GM12892 (cell line): ENCODE data around the gene GH2.

Source experiments
- DNase-seq: peaks from one replicate; pipeline ENCODE4 v3.0.0; 2011; ENCODE audit not compliant: insufficient read length
- FAIRE-seq: peaks from 2 replicates; lab custom pipeline; 2011; peaks lifted over from hg19 to GRCh38; lab: Jason Lieb, UNC
- POLR2A ChIP-seq: IDR thresholded peaks from 2 replicates; pipeline ENCODE4 v1.6.1; 2011; ENCODE audit warnings: low read depth, low read length, control low read depth
- POLR2AphosphoS5 ChIP-seq: IDR thresholded peaks from 2 replicates; pipeline ENCODE4 v1.6.1; 2011; ENCODE audit warnings: low read depth, low read length, control low read depth
- TAF1 ChIP-seq: IDR thresholded peaks from 2 replicates; pipeline ENCODE4 v1.6.1; 2011; ENCODE audit warnings: low read depth, mild to moderate bottlenecking, control low read depth, low read length, borderline replicate concordance

GH2 gene

GRCh38 chr17:63834431-63835166, 47.1 kb downstream of the GH2 start:
- FAIRE-seq (peak; percentile 27), DNase-seq (peak; percentile 60)
- no peak for TF ChIP-seq POLR2A
- TF ChIP-seq POLR2AphosphoS5 = peak; percentile 44

GRCh38 chr17:63833741-63834373, 47.9 kb downstream of the GH2 start:
- FAIRE-seq (no peak), DNase-seq (no peak)
- TF ChIP-seq POLR2AphosphoS5 (no peak), TAF1 (no peak), POLR2A (no peak; the same call in 1 of the 2 replicates)

DNA sequence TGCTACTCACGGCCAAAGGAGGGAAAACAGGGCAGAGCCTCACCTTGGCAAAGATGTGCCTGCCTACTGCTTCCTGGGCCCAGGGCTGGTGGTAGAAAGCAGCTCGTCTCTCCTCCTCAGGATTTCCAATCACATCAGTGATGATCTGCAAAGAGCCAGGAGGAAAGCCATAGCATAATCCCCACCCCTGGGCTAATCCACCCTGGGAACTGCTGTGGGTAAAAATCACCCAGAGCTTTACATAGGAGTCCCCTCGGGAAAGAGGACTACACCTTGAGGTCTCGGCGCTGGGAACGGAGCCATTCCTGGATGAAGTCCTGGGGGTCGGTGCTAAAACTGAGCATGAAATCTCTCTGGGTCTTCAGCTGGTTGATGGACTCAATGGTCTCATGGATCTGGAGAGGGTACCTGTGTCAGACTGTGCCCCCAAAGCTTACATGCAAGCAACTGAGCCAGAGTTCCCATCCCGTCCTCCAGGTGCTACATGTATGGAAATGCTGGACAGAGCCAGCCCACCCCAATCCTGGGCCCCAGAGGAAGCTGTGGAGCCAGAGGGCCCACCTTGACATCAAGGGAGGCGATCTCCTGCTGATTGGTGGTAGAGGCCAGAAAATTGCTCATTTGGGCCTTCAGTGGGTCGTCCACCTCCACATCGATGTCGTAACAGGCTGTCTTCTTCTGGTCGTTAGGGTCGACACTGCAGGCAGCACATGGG, 48.6 kb downstream of the GH2 start:
- DNase-seq = no peak
- no peak for FAIRE-seq
- TF ChIP-seq TAF1 (no peak), POLR2AphosphoS5 (no peak), POLR2A (no peak; the same call in none of the 2 replicates)

DNA sequence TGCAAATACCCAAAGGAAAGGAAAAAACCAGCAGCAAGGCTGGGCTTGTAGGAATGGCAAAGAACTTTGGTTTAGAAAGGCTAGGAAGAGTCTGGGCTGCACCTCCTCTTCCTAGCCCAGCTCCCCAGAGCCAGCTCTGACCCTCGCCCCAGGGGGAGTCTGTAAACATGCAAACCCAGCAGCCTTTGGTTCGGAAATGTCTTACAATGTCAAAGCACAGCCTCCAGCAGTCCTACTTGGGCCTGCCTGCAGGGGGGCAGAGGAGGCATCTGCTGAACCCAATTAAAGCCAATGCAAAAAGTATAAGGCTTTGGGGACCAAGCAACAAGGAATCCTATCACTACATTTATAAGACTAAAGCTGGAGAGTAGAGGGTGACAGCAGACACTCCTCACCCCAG, 49.3 kb downstream of the GH2 start:
- TF ChIP-seq TAF1 (no peak), POLR2A (0 out of 2 replicates have a peak, but pooled peaks have one; percentile 12), POLR2AphosphoS5 (no peak)
- FAIRE-seq (no peak), DNase-seq (no peak)

GRCh38 chr17:63832014-63832413, 49.7 kb downstream of the GH2 start:
- FAIRE-seq = no peak
- DNase-seq = no peak
- no peak for TF ChIP-seq TAF1
- no peak for TF ChIP-seq POLR2A
- TF ChIP-seq POLR2AphosphoS5 = no peak

DNA sequence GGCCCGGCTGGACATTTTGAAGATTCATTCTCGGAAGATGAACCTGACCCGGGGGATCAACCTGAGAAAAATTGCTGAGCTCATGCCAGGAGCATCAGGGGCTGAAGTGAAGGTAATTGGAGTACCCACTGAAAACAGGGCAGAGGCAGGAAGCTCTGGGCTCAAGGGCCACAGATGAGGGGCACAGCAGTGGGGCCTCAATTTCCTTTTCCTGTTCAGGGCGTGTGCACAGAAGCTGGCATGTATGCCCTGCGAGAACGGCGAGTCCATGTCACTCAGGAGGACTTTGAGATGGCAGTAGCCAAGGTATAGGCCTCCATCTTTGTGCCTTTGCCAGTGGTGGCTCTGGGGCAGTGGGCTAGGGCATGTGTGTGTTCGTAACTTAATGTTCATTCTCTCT, 50.2 kb downstream of the GH2 start:
- TF ChIP-seq POLR2A (no peak), TAF1 (no peak), POLR2AphosphoS5 (no peak)
- no peak for FAIRE-seq
- DNase-seq = no peak

GRCh38 chr17:63830904-63831491, 50.7 kb downstream of the GH2 start:
- no peak for FAIRE-seq
- no peak for DNase-seq
- TF ChIP-seq TAF1 = no peak
- TF ChIP-seq POLR2AphosphoS5 = no peak; the same call in 1 of the 2 replicates
- no peak for TF ChIP-seq POLR2A

- FAIRE-seq (no peak), DNase-seq (no peak)
- TF ChIP-seq TAF1 (no peak), POLR2AphosphoS5 (no peak), POLR2A (no peak)
Observed at GRCh38 chr17:63830278-63830677, 51.5 kb downstream of the GH2 start.
